GM23248 (cell line): ENCODE results near the gene PNLDC1.
"Not testable (repeated sequence)": the region's sequence is repeated elsewhere in the genome, so short reads cannot be mapped to it uniquely, and the experiment has no call there.

Experiments used
- EZH2 ChIP-seq: fragments of 200-600 bp; sonication (generic); IDR thresholded peaks from 2 replicates; pipeline ENCODE4 v1.6.1; 2018; ENCODE audit warnings: antibody characterized with exemption, mild to moderate bottlenecking; ENCODE audit not compliant: insufficient read depth, poor library complexity, severe bottlenecking
- EZH2phosphoT487 ChIP-seq: fragments of 200-600 bp; sonication (generic); IDR thresholded peaks from 2 replicates; pipeline ENCODE4 v1.6.1; 2018; ENCODE audit warnings: antibody characterized with exemption, moderate library complexity, mild to moderate bottlenecking, low read depth; ENCODE audit not compliant: insufficient read depth

- TF ChIP-seq EZH2, EZH2phosphoT487: not testable (repeated sequence)
These were observed 63.3 kb downstream of the PNLDC1 start for GRCh38 chr6:159863341-159863740.
